ENCODE results near the gene PWWP2B.
"Not testable (repeated sequence)": the region's sequence is repeated elsewhere in the genome, so short reads cannot be mapped to it uniquely, and the experiment has no call there.

Gene PWWP2B

DNA sequence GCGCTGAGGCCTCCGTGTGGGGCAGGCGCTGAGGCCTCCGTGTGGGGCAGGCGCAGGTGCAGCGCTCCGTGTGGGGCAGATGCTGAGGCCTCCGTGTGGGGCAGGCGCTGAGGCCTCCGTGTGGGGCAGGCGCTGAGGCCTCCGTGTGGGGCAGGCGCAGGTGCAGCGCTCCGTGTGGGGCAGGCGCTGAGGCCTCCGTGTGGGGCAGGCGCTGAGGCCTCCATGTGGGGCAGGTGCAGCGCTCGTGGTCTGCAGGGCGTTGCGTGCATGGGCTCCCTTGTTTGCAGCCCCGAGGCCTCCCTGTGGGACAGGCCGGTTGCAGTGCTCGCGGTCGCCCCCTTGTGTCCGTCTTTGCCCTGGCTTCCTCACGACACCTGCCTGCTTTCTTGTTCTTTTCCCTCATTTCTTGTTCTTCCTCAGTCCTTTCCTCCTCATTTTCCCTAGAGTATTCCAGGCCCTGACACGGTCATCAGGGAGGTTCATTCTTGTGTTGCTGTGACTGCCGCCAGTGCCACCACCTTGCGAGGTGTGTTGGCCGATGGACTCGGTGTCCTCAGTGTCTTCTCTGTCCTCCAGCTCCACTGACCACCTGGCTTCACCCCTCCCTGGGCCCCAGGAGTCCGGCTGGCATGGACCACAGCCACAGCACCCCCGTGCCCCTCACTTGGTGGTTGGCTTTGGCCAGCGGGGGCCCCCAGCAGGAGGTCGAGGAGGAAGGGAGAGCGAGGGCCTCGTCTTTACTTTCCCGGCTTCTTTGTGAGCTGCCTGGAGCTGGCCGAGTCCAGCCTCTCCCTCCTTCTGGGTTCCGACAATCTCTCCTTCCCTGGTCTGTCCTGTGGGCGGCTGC, 44.3 kb upstream of the PWWP2B start:
- H2AFZ ChIP-seq (ENCODE audit: low read depth, low read length); H3K27ac ChIP-seq (ENCODE audit: low read length); H3K4me1 ChIP-seq (ENCODE audit: low read length); H3K36me3 ChIP-seq (replicated peaks; ENCODE audit: low read depth, low read length); H3K9me3 ChIP-seq (ENCODE audit: insufficient read depth, low read length); H4K20me1 ChIP-seq (ENCODE audit: insufficient read depth, low read length); H3K27me3 ChIP-seq (ENCODE audit: low read depth, low read length); H3K79me2 ChIP-seq (ENCODE audit: low read length); H3K4me3 ChIP-seq (ENCODE audit: low read length); H3K4me2 ChIP-seq (ENCODE audit: low read length); H3K9ac ChIP-seq (ENCODE audit: low read length): not testable (repeated sequence)
- TF ChIP-seq, protein P1, sequence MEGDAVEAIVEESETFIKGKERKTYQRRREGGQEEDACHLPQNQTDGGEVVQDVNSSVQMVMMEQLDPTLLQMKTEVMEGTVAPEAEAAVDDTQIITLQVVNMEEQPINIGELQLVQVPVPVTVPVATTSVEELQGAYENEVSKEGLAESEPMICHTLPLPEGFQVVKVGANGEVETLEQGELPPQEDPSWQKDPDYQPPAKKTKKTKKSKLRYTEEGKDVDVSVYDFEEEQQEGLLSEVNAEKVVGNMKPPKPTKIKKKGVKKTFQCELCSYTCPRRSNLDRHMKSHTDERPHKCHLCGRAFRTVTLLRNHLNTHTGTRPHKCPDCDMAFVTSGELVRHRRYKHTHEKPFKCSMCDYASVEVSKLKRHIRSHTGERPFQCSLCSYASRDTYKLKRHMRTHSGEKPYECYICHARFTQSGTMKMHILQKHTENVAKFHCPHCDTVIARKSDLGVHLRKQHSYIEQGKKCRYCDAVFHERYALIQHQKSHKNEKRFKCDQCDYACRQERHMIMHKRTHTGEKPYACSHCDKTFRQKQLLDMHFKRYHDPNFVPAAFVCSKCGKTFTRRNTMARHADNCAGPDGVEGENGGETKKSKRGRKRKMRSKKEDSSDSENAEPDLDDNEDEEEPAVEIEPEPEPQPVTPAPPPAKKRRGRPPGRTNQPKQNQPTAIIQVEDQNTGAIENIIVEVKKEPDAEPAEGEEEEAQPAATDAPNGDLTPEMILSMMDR (IDR thresholded peaks at IDR 0.05; ENCODE audit: low read depth, low read length): peak; percentile 41

DNA sequence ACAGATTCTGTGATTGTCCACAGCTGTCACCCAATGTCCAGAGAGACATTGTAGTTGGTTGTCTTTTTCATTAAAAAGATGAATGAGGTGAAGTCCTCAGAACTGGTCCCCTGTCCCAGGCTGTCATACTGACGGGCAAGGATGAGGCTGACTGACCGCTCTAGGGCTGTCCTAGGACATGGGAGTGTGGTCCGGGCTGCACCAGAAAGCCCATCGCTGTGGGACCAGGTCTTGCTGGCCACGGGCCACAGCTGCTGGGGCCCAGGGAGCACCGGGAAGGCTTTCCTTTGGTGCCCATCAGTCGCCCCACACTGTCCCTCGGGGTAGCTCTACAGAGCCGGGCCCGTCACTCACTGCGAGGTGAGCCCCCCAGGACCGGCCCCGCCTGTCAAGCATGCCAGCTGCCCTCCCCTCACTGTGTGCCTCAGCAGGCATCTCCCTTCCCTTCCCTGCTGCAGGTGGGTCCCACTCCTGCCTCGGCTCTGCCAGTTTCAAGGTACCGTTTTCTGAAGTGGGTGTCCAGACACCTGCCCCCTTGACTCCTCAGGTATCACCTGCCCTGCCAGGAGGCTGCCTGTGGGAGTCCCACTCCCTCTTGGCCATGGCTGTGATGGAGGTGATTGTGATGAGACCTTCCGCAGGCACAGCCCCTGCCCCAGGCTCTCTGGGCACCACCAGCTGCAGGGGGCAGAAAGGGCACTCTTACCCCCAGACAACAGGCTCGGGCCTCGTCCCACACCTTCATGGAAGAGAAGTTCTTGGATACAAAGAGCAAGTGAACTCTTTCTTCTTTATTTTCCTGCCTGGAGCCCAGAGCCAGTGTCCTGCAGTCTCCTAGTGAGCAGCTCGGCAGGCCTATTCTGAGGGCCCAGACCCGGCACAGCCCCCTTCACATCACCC, 43.3 kb upstream of the PWWP2B start:
- Histone ChIP-seq H3K36me3 (replicated peaks; ENCODE audit: low read depth, low read length) (no peaks in the 10 kb centered on the region), H2AFZ (ENCODE audit: low read depth, low read length) (no peak overlapping the region), H3K4me3 (ENCODE audit: low read length) (no peak overlapping the region), H3K9me3 (ENCODE audit: insufficient read depth, low read length) (no peaks in the 10 kb centered on the region), H3K27ac (ENCODE audit: low read length) (no peak overlapping the region), H3K9ac (ENCODE audit: low read length) (no peak overlapping the region), H3K27me3 (ENCODE audit: low read depth, low read length) (no peaks in the 10 kb centered on the region), H4K20me1 (ENCODE audit: insufficient read depth, low read length) (no peaks in the 10 kb centered on the region), H3K4me2 (ENCODE audit: low read length) (no peak overlapping the region), H3K4me1 (ENCODE audit: low read length) (no peaks in the 10 kb centered on the region), H3K79me2 (ENCODE audit: low read length) (no peaks in the 10 kb centered on the region)
- TF ChIP-seq, protein P1 (IDR thresholded peaks at IDR 0.05; ENCODE audit: low read depth, low read length): no peak
- TF ChIP-seq EZH2phosphoT487 (IDR thresholded peaks at IDR 0.05; ENCODE audit: low read depth): no peak

DNA sequence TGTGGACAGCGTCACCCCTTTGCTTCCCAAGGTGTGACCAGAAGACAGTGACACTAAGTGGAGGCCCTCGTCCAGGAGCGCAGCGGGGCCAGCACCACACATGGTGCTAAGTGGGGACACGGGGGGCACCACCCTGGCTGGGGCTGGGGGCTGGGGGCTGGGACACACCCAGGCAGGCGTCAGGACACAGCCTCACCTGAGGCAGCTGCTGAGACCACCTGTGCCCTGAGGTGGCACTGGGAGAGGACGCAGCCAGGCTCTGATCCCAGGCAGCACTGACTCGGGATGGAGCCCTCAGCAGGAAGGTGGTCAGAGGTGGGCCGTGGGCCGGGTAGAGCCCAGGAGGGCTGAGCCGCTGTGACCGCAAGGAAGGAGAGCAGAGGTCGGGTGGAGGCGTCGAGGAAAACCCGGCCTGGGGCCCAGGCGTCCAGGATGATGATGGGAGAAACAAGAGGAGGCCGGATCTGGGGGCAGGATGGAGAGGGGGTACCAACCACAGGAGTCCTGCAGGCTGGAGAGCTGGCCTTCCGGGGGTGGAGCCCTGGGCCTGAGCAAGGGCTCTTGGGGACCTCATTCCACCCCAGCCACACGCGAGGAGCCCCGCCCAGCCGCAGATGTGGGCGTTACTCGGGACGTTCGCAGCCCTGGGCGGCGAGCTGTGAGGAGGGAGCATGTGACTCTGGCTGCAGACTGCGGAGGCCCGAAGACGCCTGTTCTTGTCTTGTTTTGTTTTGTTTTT, 42.5 kb upstream of the PWWP2B start:
- no peak for TF ChIP-seq EZH2phosphoT487 (IDR thresholded peaks at IDR 0.05; ENCODE audit: low read depth)
- TF ChIP-seq, protein P1 (IDR thresholded peaks at IDR 0.05; ENCODE audit: low read depth, low read length): no peak
- H3K36me3 ChIP-seq (replicated peaks; ENCODE audit: low read depth, low read length): no peaks in the 10 kb centered on the region
- no peak overlapping the region for H3K4me3 ChIP-seq (ENCODE audit: low read length)

More for the DNA sequence above, 42.5 kb upstream of the PWWP2B start:
- H3K4me1 ChIP-seq (ENCODE audit: low read length): no peaks in the 10 kb centered on the region
- no peaks in the 10 kb centered on the region for H3K79me2 ChIP-seq (ENCODE audit: low read length)
- H3K9me3 ChIP-seq (ENCODE audit: insufficient read depth, low read length): no peaks in the 10 kb centered on the region
- H3K4me2 ChIP-seq (ENCODE audit: low read length): no peak overlapping the region
- H3K27ac ChIP-seq (ENCODE audit: low read length): no peak overlapping the region
- no peak overlapping the region for H3K9ac ChIP-seq (ENCODE audit: low read length)
- H4K20me1 ChIP-seq (ENCODE audit: insufficient read depth, low read length): no peaks in the 10 kb centered on the region
- H2AFZ ChIP-seq (ENCODE audit: low read depth, low read length): no peak overlapping the region
- no peaks in the 10 kb centered on the region for H3K27me3 ChIP-seq (ENCODE audit: low read depth, low read length)
